Adipose tissue (tissue), 3 donors: Measurements from ENCODE around the gene TUBAL3. TPM values are rescaled to one million over a fixed set of nuclear protein-coding genes. Genes with fewer than 3 reads are reported as not detected.
"Not testable (repeated sequence)": the region's sequence is repeated elsewhere in the genome, so short reads cannot be mapped to it uniquely, and the experiment has no call there.

Source experiments
- H3K27ac ChIP-seq: one replicate; pipeline ENCODE4 v1.5.1; 2013; ENCODE audit warnings: low read depth, low read length
- WGBS, 3 donors: extraction: QIAGEN DNeasy Blood & Tissue Kit; methylation state at CpG; one replicate each; pipeline ENCODE4 v1.1.7; 2013; 5-methylcytosine and 5-hydroxymethylcytosine counted together
- polyA plus RNA-seq, 3 donors: library from polyadenylated mRNA; stranded (reverse); fragments of 200-250 nt; gene quantifications; one replicate each; pipeline ENCODE4 v1.2.3, GENCODE V29; 2013
- donor health status: healthy with polysubstance abuse.
- donor health status: Bipolar disorder and iron deficiency.
- donor health status: healthy.

The TUBAL3 gene
- polyA plus RNA-seq, 3 donors: 0.04 to 0.22 (median 0.07) TPM

GRCh38 chr10:5434017-5434753, 29.6 kb upstream of the TUBAL3 start:
- 50 to 61% (median 53%) methylated on average over 3 of the region's 3 CpGs for WGBS, 3 donors
- H3K27ac ChIP-seq: no peak overlapping the region

GRCh38 chr10:5433182-5433581, 28.6 kb upstream of the TUBAL3 start:
- no peak overlapping the region for H3K27ac ChIP-seq
- WGBS, 3 donors: 65 to 100% (median 90%) methylated on average over 1 of the region's 1 CpG

GRCh38 chr10:5428133-5428532, 23.5 kb upstream of the TUBAL3 start:
- no peak overlapping the region for H3K27ac ChIP-seq
- WGBS, 3 donors: 35 to 60% (median 52%) methylated on average over 2 of the region's 2 CpGs

GRCh38 chr10:5424751-5425150, 20.1 kb upstream of the TUBAL3 start:
- 62 to 67% (median 66%) methylated on average over 4 of the region's 4 CpGs for WGBS, 3 donors
- no peak overlapping the region for H3K27ac ChIP-seq

- whole genome bisulfite sequencing, 3 donors: 19 to 43% (median 23%) methylated on average over 2 of the region's 2 CpGs
- no peak overlapping the region for H3K27ac ChIP-seq
Measured at GRCh38 chr10:5423771-5424170, 19.1 kb upstream of the TUBAL3 start.

- 81 to 97% (median 93%) methylated on average over 3 of the region's 3 CpGs for WGBS, 3 donors
- no peak overlapping the region for H3K27ac ChIP-seq
Measured at GRCh38 chr10:5419466-5420094, 15.0 kb upstream of the TUBAL3 start.

- H3K27ac ChIP-seq: no peak overlapping the region
Measured at GRCh38 chr10:5418584-5418983, 14.0 kb upstream of the TUBAL3 start.

GRCh38 chr10:5416981-5417380, 12.4 kb upstream of the TUBAL3 start:
- 93 to 95% (median 93%) methylated on average over 11 of the region's 11 CpGs for WGBS, 3 donors
- H3K27ac ChIP-seq: no peak overlapping the region

- 7 to 23% (median 19%) methylated on average over 18 to 20 of the region's 20 CpGs for WGBS, 3 donors
- no peak overlapping the region for H3K27ac ChIP-seq
Measured at GRCh38 chr10:5413012-5413938, 8.6 kb upstream of the TUBAL3 start.

GRCh38 chr10:5412277-5412941, 7.8 kb upstream of the TUBAL3 start, which contains the start of gene NET1:
NET1 (plus strand) TSS chr10:5412557; CDS start chr10:5412693, 136 bp downstream.
- no peak within 1 kb of the TSS for H3K27ac ChIP-seq
- 0 to 2% (median 1%) methylated on average over 35 to 48 of the region's 48 CpGs for WGBS, 3 donors

- WGBS, 3 donors: 25 to 37% (median 30%) methylated on average over 3 of the region's 3 CpGs
- no peak overlapping the region for H3K27ac ChIP-seq
Measured at GRCh38 chr10:5411941-5412276, 7.3 kb upstream of the TUBAL3 start.

GRCh38 chr10:5410787-5411186, 6.2 kb upstream of the TUBAL3 start:
- H3K27ac ChIP-seq: not testable (repeated sequence)

- WGBS, 3 donors: 53 to 80% (median 76%) methylated on average over 1 of the region's 1 CpG
- H3K27ac ChIP-seq: no peak overlapping the region
Measured at GRCh38 chr10:5406918-5407317, 2.3 kb upstream of the TUBAL3 start.

- H3K27ac ChIP-seq: no peak overlapping the region
- WGBS, 3 donors: 80 to 90% (median 86%) methylated on average over 3 of the region's 3 CpGs
Measured at GRCh38 chr10:5402798-5403197, 1.8 kb downstream of the TUBAL3 start.

- H3K27ac ChIP-seq: no peak overlapping the region
- WGBS, 3 donors: 89 to 93% (median 90%) methylated on average over 9 of the region's 9 CpGs
Measured at GRCh38 chr10:5400468-5401240, 4.0 kb downstream of the TUBAL3 start.

- H3K27ac ChIP-seq: no peak overlapping the region
Measured at GRCh38 chr10:5399332-5399731, 5.3 kb downstream of the TUBAL3 start.

GRCh38 chr10:5396556-5397300, 7.9 kb downstream of the TUBAL3 start:
- H3K27ac ChIP-seq: no peak overlapping the region
- 88 to 91% (median 90%) methylated on average over 12 of the region's 12 CpGs for WGBS, 3 donors

More at GRCh38 chr10:5399332-5399731, 5.3 kb downstream of the TUBAL3 start:
- 29 to 83% (median 74%) methylated on average over 6 of the region's 6 CpGs for WGBS, 3 donors
